ENCODE data around the gene PCNX2.

Gene PCNX2

DNA sequence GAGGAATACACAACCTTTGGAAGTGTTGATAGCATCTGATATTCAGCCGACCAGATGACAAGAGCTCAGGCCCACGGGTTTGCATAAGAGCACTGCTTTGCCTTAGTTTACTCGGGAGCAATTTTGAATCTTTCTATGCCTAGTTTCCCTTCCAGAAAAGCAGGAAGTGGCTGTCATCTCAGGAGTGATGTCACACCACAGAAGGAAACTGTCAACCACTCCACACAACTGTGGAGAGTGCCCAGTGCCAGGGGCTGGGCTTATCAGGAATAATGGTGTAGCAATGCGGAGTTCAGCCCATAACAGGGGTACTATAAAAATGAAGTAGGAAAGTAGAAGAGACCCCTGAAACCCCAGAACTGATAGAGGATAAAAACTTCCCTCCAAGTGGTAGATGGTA lies 316.7 kb downstream of the PCNX2 start:
- Histone ChIP-seq H3K27ac (ENCODE audit: low read depth, low read length) (no peak overlapping the region), H4K8ac (ENCODE audit: low read depth, low read length) (no peak overlapping the region), H2BK120ac (ENCODE audit: low read depth, low read length) (no peak overlapping the region), H2AK5ac (ENCODE audit: low read length) (no peak overlapping the region), H3K79me2 (ENCODE audit: control insufficient read depth, insufficient read depth, low read length) (no peaks in the 10 kb centered on the region), H2BK15ac (replicated peaks; ENCODE audit: low read depth) (no peak overlapping the region), H3K18ac (ENCODE audit: low read length) (no peak overlapping the region), H3K4me3 (ENCODE audit: low read length) (no peak overlapping the region), H3K23ac (ENCODE audit: low read length) (no peak overlapping the region), H3K4ac (ENCODE audit: low read depth, low read length) (no peak overlapping the region), H2BK5ac (ENCODE audit: low read length) (no peak overlapping the region), H3K79me1 (ENCODE audit: low read length) (no peaks in the 10 kb centered on the region), H3K27me3 (ENCODE audit: insufficient read depth, low read length, poor library complexity) (no peaks in the 10 kb centered on the region), H3K36me3 (ENCODE audit: control insufficient read depth, insufficient read depth, low read length) (no peaks in the 10 kb centered on the region), H4K5ac (ENCODE audit: low read length) (no peak overlapping the region), H3K9ac (ENCODE audit: low read length) (no peak overlapping the region), H3K4me2 (ENCODE audit: low read length) (no peak overlapping the region), H3K56ac (ENCODE audit: low read length) (no peak overlapping the region), H3K4me1 (ENCODE audit: control insufficient read depth, low read depth, low read length) (no peaks in the 10 kb centered on the region)
- no CpG with 5 or more reads among the region's 4 CpGs for WGBS (ENCODE audit: extremely low coverage, insufficient coverage, low lambda C conversion rate)
- DNase-seq = no peak

GRCh38 chr1:232978091-232978634 lies 317.4 kb downstream of the PCNX2 start:
- no peak overlapping the region for H3K4me3 ChIP-seq (ENCODE audit: low read length)
- H2BK120ac ChIP-seq (ENCODE audit: low read depth, low read length) = no peak overlapping the region
- no peak for DNase-seq
- H3K56ac ChIP-seq (ENCODE audit: low read length) = no peak overlapping the region
- H3K79me1 ChIP-seq (ENCODE audit: low read length) = no peaks in the 10 kb centered on the region
- H3K23ac ChIP-seq (ENCODE audit: low read length) = no peak overlapping the region
- H3K36me3 ChIP-seq (ENCODE audit: control insufficient read depth, insufficient read depth, low read length) = no peaks in the 10 kb centered on the region
- no peaks in the 10 kb centered on the region for H3K4me1 ChIP-seq (ENCODE audit: control insufficient read depth, low read depth, low read length)
- H4K5ac ChIP-seq (ENCODE audit: low read length) = no peak overlapping the region
- no peak overlapping the region for H4K8ac ChIP-seq (ENCODE audit: low read depth, low read length)
- H3K79me2 ChIP-seq (ENCODE audit: control insufficient read depth, insufficient read depth, low read length) = no peaks in the 10 kb centered on the region
- H3K18ac ChIP-seq (ENCODE audit: low read length) = no peak overlapping the region
- H3K4me2 ChIP-seq (ENCODE audit: low read length) = no peak overlapping the region
- no CpG with 5 or more reads among the region's 8 CpGs for WGBS (ENCODE audit: extremely low coverage, insufficient coverage, low lambda C conversion rate)
- H2BK5ac ChIP-seq (ENCODE audit: low read length) = no peak overlapping the region
- H3K9ac ChIP-seq (ENCODE audit: low read length) = no peak overlapping the region
- H2AK5ac ChIP-seq (ENCODE audit: low read length) = no peak overlapping the region
- no peak overlapping the region for H2BK15ac ChIP-seq (replicated peaks; ENCODE audit: low read depth)
- H3K27me3 ChIP-seq (ENCODE audit: insufficient read depth, low read length, poor library complexity) = no peaks in the 10 kb centered on the region
- H3K27ac ChIP-seq (ENCODE audit: low read depth, low read length) = no peak overlapping the region
- H3K4ac ChIP-seq (ENCODE audit: low read depth, low read length) = no peak overlapping the region

GRCh38 chr1:232974971-232975370 lies 320.6 kb downstream of the PCNX2 start:
- Histone ChIP-seq H3K79me1 (ENCODE audit: low read length) (no peaks in the 10 kb centered on the region), H3K27me3 (ENCODE audit: insufficient read depth, low read length, poor library complexity) (no peaks in the 10 kb centered on the region), H3K9ac (ENCODE audit: low read length) (no peak overlapping the region), H4K5ac (ENCODE audit: low read length) (no peak overlapping the region), H2AK5ac (ENCODE audit: low read length) (no peak overlapping the region), H3K4me2 (ENCODE audit: low read length) (no peak overlapping the region), H3K4me1 (ENCODE audit: control insufficient read depth, low read depth, low read length) (no peaks in the 10 kb centered on the region), H3K18ac (ENCODE audit: low read length) (no peak overlapping the region), H3K56ac (ENCODE audit: low read length) (no peak overlapping the region), H2BK5ac (ENCODE audit: low read length) (no peak overlapping the region), H3K79me2 (ENCODE audit: control insufficient read depth, insufficient read depth, low read length) (no peaks in the 10 kb centered on the region), H2BK15ac (replicated peaks; ENCODE audit: low read depth) (no peak overlapping the region), H3K27ac (ENCODE audit: low read depth, low read length) (no peak overlapping the region), H2BK120ac (ENCODE audit: low read depth, low read length) (no peak overlapping the region), H4K8ac (ENCODE audit: low read depth, low read length) (no peak overlapping the region), H3K4ac (ENCODE audit: low read depth, low read length) (no peak overlapping the region), H3K4me3 (ENCODE audit: low read length) (no peak overlapping the region), H3K36me3 (ENCODE audit: control insufficient read depth, insufficient read depth, low read length) (peaks cover 2% of the 10 kb centered on the region), H3K23ac (ENCODE audit: low read length) (no peak overlapping the region)
- WGBS (ENCODE audit: extremely low coverage, insufficient coverage, low lambda C conversion rate) = no CpG with 5 or more reads among the region's 3 CpGs
- DNase-seq = no peak

DNA sequence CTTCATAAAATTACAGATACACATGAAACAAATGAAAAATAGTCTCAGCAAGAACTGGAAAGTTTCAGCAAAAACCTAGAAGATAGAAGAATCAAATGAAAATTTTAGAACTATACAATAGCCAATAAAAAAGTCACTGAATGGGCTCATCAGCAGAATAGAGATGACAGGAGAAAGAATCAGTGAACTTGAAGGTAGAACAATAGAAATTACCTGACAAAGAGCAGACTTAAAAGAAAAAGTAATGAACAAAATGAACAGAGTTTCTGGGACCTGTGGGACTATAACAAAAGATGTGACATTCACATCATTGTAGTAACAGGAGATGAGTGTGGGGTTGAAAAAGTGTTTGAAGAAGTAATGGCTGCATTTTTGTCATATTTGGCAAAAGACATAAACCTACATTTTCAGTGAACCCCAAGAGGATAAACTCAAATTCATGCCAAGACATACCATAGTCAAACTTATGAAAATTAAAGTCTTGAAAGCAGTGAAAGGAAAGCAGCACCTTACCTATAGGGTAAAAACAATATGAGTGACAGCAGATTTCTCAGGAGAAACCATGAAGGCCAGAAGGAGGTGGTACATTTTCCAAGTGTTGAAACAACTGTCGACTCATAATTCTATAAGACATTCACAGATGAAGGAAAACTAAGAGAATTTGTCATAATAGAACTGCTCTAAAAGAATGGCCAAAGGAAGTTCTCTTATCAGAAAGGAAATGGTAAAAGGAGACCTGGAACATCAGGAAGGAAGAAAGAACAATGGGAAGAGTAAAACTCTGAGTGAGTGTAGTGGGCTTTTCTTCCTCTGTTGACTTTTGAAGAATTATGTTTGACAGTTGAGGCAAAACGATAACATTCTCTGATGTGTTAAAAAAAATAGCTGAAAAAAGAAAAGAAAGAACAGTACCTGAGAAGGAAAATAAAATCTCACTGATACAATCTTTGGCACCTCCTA lies 321.6 kb downstream of the PCNX2 start:
- Histone ChIP-seq H3K4me2 (ENCODE audit: low read length) (no peak overlapping the region), H3K79me1 (ENCODE audit: low read length) (no peaks in the 10 kb centered on the region), H2BK15ac (replicated peaks; ENCODE audit: low read depth) (no peak overlapping the region), H3K4me1 (ENCODE audit: control insufficient read depth, low read depth, low read length) (no peaks in the 10 kb centered on the region), H3K27me3 (ENCODE audit: insufficient read depth, low read length, poor library complexity) (no peaks in the 10 kb centered on the region), H4K5ac (ENCODE audit: low read length) (no peak overlapping the region), H3K4me3 (ENCODE audit: low read length) (no peak overlapping the region), H3K36me3 (ENCODE audit: control insufficient read depth, insufficient read depth, low read length) (peaks cover 3% of the 10 kb centered on the region), H2BK120ac (ENCODE audit: low read depth, low read length) (no peak overlapping the region), H3K9ac (ENCODE audit: low read length) (no peak overlapping the region), H3K79me2 (ENCODE audit: control insufficient read depth, insufficient read depth, low read length) (no peaks in the 10 kb centered on the region), H4K8ac (ENCODE audit: low read depth, low read length) (no peak overlapping the region), H3K27ac (ENCODE audit: low read depth, low read length) (no peak overlapping the region), H3K23ac (ENCODE audit: low read length) (no peak overlapping the region), H2BK5ac (ENCODE audit: low read length) (no peak overlapping the region), H2AK5ac (ENCODE audit: low read length) (no peak overlapping the region), H3K56ac (ENCODE audit: low read length) (no peak overlapping the region), H3K4ac (ENCODE audit: low read depth, low read length) (no peak overlapping the region), H3K18ac (ENCODE audit: low read length) (no peak overlapping the region)
- no peak for DNase-seq
- WGBS (ENCODE audit: extremely low coverage, insufficient coverage, low lambda C conversion rate) = no CpG with 5 or more reads among the region's 2 CpGs

DNA sequence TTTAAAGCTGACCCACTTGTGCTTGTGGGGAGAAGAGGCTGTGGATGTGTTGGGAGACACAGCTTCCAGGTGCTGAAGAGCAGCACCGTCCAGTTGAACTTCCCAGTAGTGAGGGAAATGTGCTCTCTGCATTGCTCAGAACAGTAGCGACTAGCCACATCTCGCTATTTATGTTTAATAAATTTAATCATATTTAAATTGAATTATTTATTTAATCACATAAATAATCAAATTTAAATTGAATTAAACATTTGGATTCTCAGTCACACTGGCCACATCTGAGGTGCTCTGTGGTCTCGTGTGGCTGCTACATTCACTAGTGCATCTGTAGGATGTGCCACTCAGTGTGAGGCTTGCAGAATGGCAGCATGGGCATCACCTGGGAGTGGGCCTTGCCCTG lies 325.0 kb downstream of the PCNX2 start:
- no CpG with 5 or more reads among the region's 4 CpGs for WGBS (ENCODE audit: extremely low coverage, insufficient coverage, low lambda C conversion rate)
- Histone ChIP-seq H2BK120ac (ENCODE audit: low read depth, low read length) (no peak overlapping the region), H3K18ac (ENCODE audit: low read length) (no peak overlapping the region), H4K8ac (ENCODE audit: low read depth, low read length) (no peak overlapping the region), H3K36me3 (ENCODE audit: control insufficient read depth, insufficient read depth, low read length) (peaks cover 4% of the 10 kb centered on the region), H3K4me1 (ENCODE audit: control insufficient read depth, low read depth, low read length) (no peaks in the 10 kb centered on the region), H3K4me2 (ENCODE audit: low read length) (no peak overlapping the region), H3K56ac (ENCODE audit: low read length) (no peak overlapping the region), H3K27me3 (ENCODE audit: insufficient read depth, low read length, poor library complexity) (no peaks in the 10 kb centered on the region), H2BK5ac (ENCODE audit: low read length) (no peak overlapping the region), H3K4me3 (ENCODE audit: low read length) (no peak overlapping the region), H3K23ac (ENCODE audit: low read length) (no peak overlapping the region), H4K5ac (ENCODE audit: low read length) (no peak overlapping the region), H3K27ac (ENCODE audit: low read depth, low read length) (no peak overlapping the region), H2AK5ac (ENCODE audit: low read length) (no peak overlapping the region), H3K4ac (ENCODE audit: low read depth, low read length) (no peak overlapping the region), H3K9ac (ENCODE audit: low read length) (no peak overlapping the region), H3K79me2 (ENCODE audit: control insufficient read depth, insufficient read depth, low read length) (no peaks in the 10 kb centered on the region), H2BK15ac (replicated peaks; ENCODE audit: low read depth) (no peak overlapping the region), H3K79me1 (ENCODE audit: low read length) (peaks cover 1% of the 10 kb centered on the region)
- no peak for DNase-seq
